ENCODE measurements around the gene RPS6KB2. TPM values are rescaled to one million over a fixed set of nuclear protein-coding genes. Genes with fewer than 3 reads are reported as not detected.

RPS6KB2 gene
- polyA plus RNA-seq (2013) = 44.6 and 46.2 TPM in 2 replicates

GRCh38 chr11:67428052-67429001, at the start of gene RPS6KB2:
Gene RPS6KB2 (plus strand): TSS chr11:67428494. CDS start chr11:67428546, 52 bp downstream.
- H4K12ac ChIP-seq (ENCODE audit: low read depth, low read length) = peak within 1 kb of the TSS; percentile 68
- H3K9ac ChIP-seq (ENCODE audit: low read length) = peak within 1 kb of the TSS; percentile 91
- H3K36me3 ChIP-seq (ENCODE audit: control insufficient read depth in 1 of 2, insufficient read depth in 2 of 2, low read length in 2 of 2) = peaks cover 31 to 35% of the 10 kb centered on the region in 2 experiments
- no peaks in the 10 kb centered on the region for H3K27me3 ChIP-seq (ENCODE audit: insufficient read depth, low read length)
- H2AK5ac ChIP-seq (ENCODE audit: low read length) = peak within 1 kb of the TSS; percentile 22
- H3K4me2 ChIP-seq (ENCODE audit: low read length) = peak within 1 kb of the TSS; percentile 83
- H3K4me1 ChIP-seq (ENCODE audit: control insufficient read depth in 1 of 2, insufficient read depth in 2 of 2, low read length in 2 of 2) = peaks cover 0 to 9% of the 10 kb centered on the region in 2 experiments
- H2BK12ac ChIP-seq (ENCODE audit: low read length) = no peak within 1 kb of the TSS
- H3K79me2 ChIP-seq (ENCODE audit: control insufficient read depth, insufficient read depth, low read length, poor library complexity) = peaks cover 5% of the 10 kb centered on the region
- no peak within 1 kb of the TSS for H3K23ac ChIP-seq (ENCODE audit: low read length)
- peak within 1 kb of the TSS; percentile 61 for H3K14ac ChIP-seq (ENCODE audit: low read length)
- DNase-seq = peak; percentile 99
- H4K8ac ChIP-seq (ENCODE audit: low read depth, low read length) = peak within 1 kb of the TSS; percentile 88
- H3K9me3 ChIP-seq (ENCODE audit: insufficient read depth, low read depth, low read length) = peaks cover 2% of the 10 kb centered on the region
- peak within 1 kb of the TSS; percentile 10 for H2BK5ac ChIP-seq (ENCODE audit: low read depth, low read length, poor library complexity)
- peak within 1 kb of the TSS; percentile 74 for H3K18ac ChIP-seq (ENCODE audit: low read length)
- no CpG with 5 or more reads among the region's 68 CpGs for WGBS (ENCODE audit: extremely low coverage, insufficient coverage, insufficient read length)
- peak within 1 kb of the TSS; percentile 91 for H3K4me3 ChIP-seq (ENCODE audit: low read depth, low read length)
- H4K91ac ChIP-seq (ENCODE audit: low read depth, low read length) = peak within 1 kb of the TSS; percentile 74
- peak within 1 kb of the TSS; percentile 67 for H2BK120ac ChIP-seq (ENCODE audit: insufficient read depth, low read length, poor library complexity)
- peaks cover 8% of the 10 kb centered on the region for H3K79me1 ChIP-seq (ENCODE audit: low read length)
- H2AFZ ChIP-seq (ENCODE audit: insufficient read depth, low read length, poor library complexity) = peak within 1 kb of the TSS; percentile 85
- peak within 1 kb of the TSS; percentile 44 for H3K4ac ChIP-seq (ENCODE audit: low read depth, low read length)
- H3K27ac ChIP-seq (ENCODE audit: low read depth, low read length) = peak within 1 kb of the TSS; percentile 7

- no peak for DNase-seq
- H2AK5ac ChIP-seq (ENCODE audit: low read length) = no peak overlapping the region
- peaks cover 15% of the 10 kb centered on the region for H3K27me3 ChIP-seq (ENCODE audit: insufficient read depth, low read length)
- H3K4me2 ChIP-seq (ENCODE audit: low read length) = no peak overlapping the region
- no peak overlapping the region for H3K9ac ChIP-seq (ENCODE audit: low read length)
- no peak overlapping the region for H2BK12ac ChIP-seq (ENCODE audit: low read length)
- no peak overlapping the region for H3K14ac ChIP-seq (ENCODE audit: low read length)
- peaks cover 1% of the 10 kb centered on the region for H3K9me3 ChIP-seq (ENCODE audit: insufficient read depth, low read depth, low read length)
- no peak overlapping the region for H2BK120ac ChIP-seq (ENCODE audit: insufficient read depth, low read length, poor library complexity)
- H2AFZ ChIP-seq (ENCODE audit: insufficient read depth, low read length, poor library complexity) = no peak overlapping the region
- H2BK5ac ChIP-seq (ENCODE audit: low read depth, low read length, poor library complexity) = no peak overlapping the region
- no peak overlapping the region for H3K4me3 ChIP-seq (ENCODE audit: low read depth, low read length)
- H3K4me1 ChIP-seq (ENCODE audit: control insufficient read depth in 1 of 2, insufficient read depth in 2 of 2, low read length in 2 of 2) = peaks cover 18 to 25% of the 10 kb centered on the region in 2 experiments
- peaks cover 17% of the 10 kb centered on the region for H3K79me1 ChIP-seq (ENCODE audit: low read length)
- WGBS (ENCODE audit: extremely low coverage, insufficient coverage, insufficient read length) = no CpG with 5 or more reads among the region's 4 CpGs
- H3K27ac ChIP-seq (ENCODE audit: low read depth, low read length) = no peak overlapping the region
- no peak overlapping the region for H3K23ac ChIP-seq (ENCODE audit: low read length)
- H4K91ac ChIP-seq (ENCODE audit: low read depth, low read length) = no peak overlapping the region
- H4K8ac ChIP-seq (ENCODE audit: low read depth, low read length) = no peak overlapping the region
- no peaks in the 10 kb centered on the region for H3K36me3 ChIP-seq (ENCODE audit: control insufficient read depth in 1 of 2, insufficient read depth in 2 of 2, low read length in 2 of 2)
- H3K4ac ChIP-seq (ENCODE audit: low read depth, low read length) = no peak overlapping the region
- no peaks in the 10 kb centered on the region for H3K79me2 ChIP-seq (ENCODE audit: control insufficient read depth, insufficient read depth, low read length, poor library complexity)
- H3K18ac ChIP-seq (ENCODE audit: low read length) = no peak overlapping the region
- H4K12ac ChIP-seq (ENCODE audit: low read depth, low read length) = no peak overlapping the region
Observed at GRCh38 chr11:67378544-67378943, 49.8 kb upstream of the RPS6KB2 start.

- no peak overlapping the region for H3K4ac ChIP-seq (ENCODE audit: low read depth, low read length)
- peak overlapping the region; percentile 14 for H2BK5ac ChIP-seq (ENCODE audit: low read depth, low read length, poor library complexity)
- peaks cover 12% of the 10 kb centered on the region for H3K79me1 ChIP-seq (ENCODE audit: low read length)
- no CpG with 5 or more reads among the region's 23 CpGs for WGBS (ENCODE audit: extremely low coverage, insufficient coverage, insufficient read length)
- H3K14ac ChIP-seq (ENCODE audit: low read length) = peak overlapping the region; percentile 46
- no peak overlapping the region for H3K4me2 ChIP-seq (ENCODE audit: low read length)
- H2BK12ac ChIP-seq (ENCODE audit: low read length) = peak overlapping the region; percentile 54
- no peak overlapping the region for H3K18ac ChIP-seq (ENCODE audit: low read length)
- H4K12ac ChIP-seq (ENCODE audit: low read depth, low read length) = no peak overlapping the region
- H3K9me3 ChIP-seq (ENCODE audit: insufficient read depth, low read depth, low read length) = peaks cover 1% of the 10 kb centered on the region
- H3K36me3 ChIP-seq (ENCODE audit: control insufficient read depth in 1 of 2, insufficient read depth in 2 of 2, low read length in 2 of 2) = no peaks in the 10 kb centered on the region
- H3K9ac ChIP-seq (ENCODE audit: low read length) = no peak overlapping the region
- H2AFZ ChIP-seq (ENCODE audit: insufficient read depth, low read length, poor library complexity) = peak overlapping the region; percentile 49
- no peaks in the 10 kb centered on the region for H3K79me2 ChIP-seq (ENCODE audit: control insufficient read depth, insufficient read depth, low read length, poor library complexity)
- H3K23ac ChIP-seq (ENCODE audit: low read length) = no peak overlapping the region
- H2BK120ac ChIP-seq (ENCODE audit: insufficient read depth, low read length, poor library complexity) = no peak overlapping the region
- peaks cover 16 to 23% of the 10 kb centered on the region in 2 experiments for H3K4me1 ChIP-seq (ENCODE audit: control insufficient read depth in 1 of 2, insufficient read depth in 2 of 2, low read length in 2 of 2)
- peak overlapping the region; percentile 34 for H4K8ac ChIP-seq (ENCODE audit: low read depth, low read length)
- DNase-seq = no peak
- peak overlapping the region; percentile 85 for H2AK5ac ChIP-seq (ENCODE audit: low read length)
- no peak overlapping the region for H3K4me3 ChIP-seq (ENCODE audit: low read depth, low read length)
- peak overlapping the region; percentile 59 for H4K91ac ChIP-seq (ENCODE audit: low read depth, low read length)
- peaks cover 15% of the 10 kb centered on the region for H3K27me3 ChIP-seq (ENCODE audit: insufficient read depth, low read length)
- no peak overlapping the region for H3K27ac ChIP-seq (ENCODE audit: low read depth, low read length)
Observed at GRCh38 chr11:67379061-67380058, 48.9 kb upstream of the RPS6KB2 start.

Measured in trophoblast cell (in vitro differentiated cells and primary cell).